ENCODE measurements around the gene PGM3.

DNA sequence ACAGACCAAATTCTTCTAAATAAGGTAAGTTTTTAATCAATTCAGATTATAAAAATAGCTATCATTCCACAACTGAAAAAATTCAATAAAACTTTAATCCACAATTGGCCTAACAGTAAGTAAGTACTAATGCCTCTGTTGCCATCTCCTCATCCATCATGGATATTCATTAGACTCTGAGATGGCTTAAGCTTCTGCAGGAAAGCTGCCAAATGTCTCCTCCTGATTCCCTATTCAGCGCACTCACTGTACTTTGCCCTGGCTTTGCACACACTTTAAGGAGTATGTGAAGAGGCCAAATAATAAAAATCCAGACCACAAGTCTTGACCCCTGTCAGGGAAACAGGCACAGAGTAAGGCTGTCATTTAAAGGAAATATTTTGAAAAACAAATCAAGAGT is 23.6 kb downstream of the PGM3 start:
- no peak for TF ChIP-seq POLR2A (IDR thresholded peaks at IDR 0.05)
- TF ChIP-seq, protein P1, sequence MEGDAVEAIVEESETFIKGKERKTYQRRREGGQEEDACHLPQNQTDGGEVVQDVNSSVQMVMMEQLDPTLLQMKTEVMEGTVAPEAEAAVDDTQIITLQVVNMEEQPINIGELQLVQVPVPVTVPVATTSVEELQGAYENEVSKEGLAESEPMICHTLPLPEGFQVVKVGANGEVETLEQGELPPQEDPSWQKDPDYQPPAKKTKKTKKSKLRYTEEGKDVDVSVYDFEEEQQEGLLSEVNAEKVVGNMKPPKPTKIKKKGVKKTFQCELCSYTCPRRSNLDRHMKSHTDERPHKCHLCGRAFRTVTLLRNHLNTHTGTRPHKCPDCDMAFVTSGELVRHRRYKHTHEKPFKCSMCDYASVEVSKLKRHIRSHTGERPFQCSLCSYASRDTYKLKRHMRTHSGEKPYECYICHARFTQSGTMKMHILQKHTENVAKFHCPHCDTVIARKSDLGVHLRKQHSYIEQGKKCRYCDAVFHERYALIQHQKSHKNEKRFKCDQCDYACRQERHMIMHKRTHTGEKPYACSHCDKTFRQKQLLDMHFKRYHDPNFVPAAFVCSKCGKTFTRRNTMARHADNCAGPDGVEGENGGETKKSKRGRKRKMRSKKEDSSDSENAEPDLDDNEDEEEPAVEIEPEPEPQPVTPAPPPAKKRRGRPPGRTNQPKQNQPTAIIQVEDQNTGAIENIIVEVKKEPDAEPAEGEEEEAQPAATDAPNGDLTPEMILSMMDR (IDR thresholded peaks at IDR 0.05): no peak

Measured in testis (tissue), 2 donors.